ENCODE measurements around the gene GLIS2.

Gene GLIS2

GRCh38 chr16:4380119-4381063 lies 64.5 kb downstream of the GLIS2 start:
- Histone ChIP-seq H3K36me3 (ENCODE audit: control insufficient read depth, insufficient read depth, low read length) (no peaks in the 10 kb centered on the region), H3K4me2 (ENCODE audit: low read length) (no peak overlapping the region), H3K79me2 (no peaks in the 10 kb centered on the region), H3K9me3 (ENCODE audit: control insufficient read depth, low read length) (no peaks in the 10 kb centered on the region), H3K4me1 (peaks cover 14% of the 10 kb centered on the region), H3K4me3 (ENCODE audit: low read depth, low read length) (no peak overlapping the region), H3K27me3 (ENCODE audit: control insufficient read depth, insufficient read depth, low read length) (no peaks in the 10 kb centered on the region), H2AFZ (no peak overlapping the region), H3K9ac (no peak overlapping the region), H3K27ac (no peak overlapping the region)
- TF ChIP-seq, protein P1, sequence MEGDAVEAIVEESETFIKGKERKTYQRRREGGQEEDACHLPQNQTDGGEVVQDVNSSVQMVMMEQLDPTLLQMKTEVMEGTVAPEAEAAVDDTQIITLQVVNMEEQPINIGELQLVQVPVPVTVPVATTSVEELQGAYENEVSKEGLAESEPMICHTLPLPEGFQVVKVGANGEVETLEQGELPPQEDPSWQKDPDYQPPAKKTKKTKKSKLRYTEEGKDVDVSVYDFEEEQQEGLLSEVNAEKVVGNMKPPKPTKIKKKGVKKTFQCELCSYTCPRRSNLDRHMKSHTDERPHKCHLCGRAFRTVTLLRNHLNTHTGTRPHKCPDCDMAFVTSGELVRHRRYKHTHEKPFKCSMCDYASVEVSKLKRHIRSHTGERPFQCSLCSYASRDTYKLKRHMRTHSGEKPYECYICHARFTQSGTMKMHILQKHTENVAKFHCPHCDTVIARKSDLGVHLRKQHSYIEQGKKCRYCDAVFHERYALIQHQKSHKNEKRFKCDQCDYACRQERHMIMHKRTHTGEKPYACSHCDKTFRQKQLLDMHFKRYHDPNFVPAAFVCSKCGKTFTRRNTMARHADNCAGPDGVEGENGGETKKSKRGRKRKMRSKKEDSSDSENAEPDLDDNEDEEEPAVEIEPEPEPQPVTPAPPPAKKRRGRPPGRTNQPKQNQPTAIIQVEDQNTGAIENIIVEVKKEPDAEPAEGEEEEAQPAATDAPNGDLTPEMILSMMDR (IDR thresholded peaks at IDR 0.05), result no peak

- no peak overlapping the region for H3K27ac ChIP-seq
- no peaks in the 10 kb centered on the region for H3K27me3 ChIP-seq (ENCODE audit: control insufficient read depth, insufficient read depth, low read length)
- no peak overlapping the region for H3K4me3 ChIP-seq (ENCODE audit: low read depth, low read length)
- H3K9ac ChIP-seq, result no peak overlapping the region
- no peaks in the 10 kb centered on the region for H3K36me3 ChIP-seq (ENCODE audit: control insufficient read depth, insufficient read depth, low read length)
- no peak overlapping the region for H2AFZ ChIP-seq
- H3K9me3 ChIP-seq (ENCODE audit: control insufficient read depth, low read length), result no peaks in the 10 kb centered on the region
- H3K79me2 ChIP-seq, result no peaks in the 10 kb centered on the region
- H3K4me1 ChIP-seq, result peaks cover 8% of the 10 kb centered on the region
- TF ChIP-seq, protein P1 (IDR thresholded peaks at IDR 0.05), result no peak
- no peak overlapping the region for H3K4me2 ChIP-seq (ENCODE audit: low read length)
Observed at GRCh38 chr16:4381072-4381934, 65.4 kb downstream of the GLIS2 start.

DNA sequence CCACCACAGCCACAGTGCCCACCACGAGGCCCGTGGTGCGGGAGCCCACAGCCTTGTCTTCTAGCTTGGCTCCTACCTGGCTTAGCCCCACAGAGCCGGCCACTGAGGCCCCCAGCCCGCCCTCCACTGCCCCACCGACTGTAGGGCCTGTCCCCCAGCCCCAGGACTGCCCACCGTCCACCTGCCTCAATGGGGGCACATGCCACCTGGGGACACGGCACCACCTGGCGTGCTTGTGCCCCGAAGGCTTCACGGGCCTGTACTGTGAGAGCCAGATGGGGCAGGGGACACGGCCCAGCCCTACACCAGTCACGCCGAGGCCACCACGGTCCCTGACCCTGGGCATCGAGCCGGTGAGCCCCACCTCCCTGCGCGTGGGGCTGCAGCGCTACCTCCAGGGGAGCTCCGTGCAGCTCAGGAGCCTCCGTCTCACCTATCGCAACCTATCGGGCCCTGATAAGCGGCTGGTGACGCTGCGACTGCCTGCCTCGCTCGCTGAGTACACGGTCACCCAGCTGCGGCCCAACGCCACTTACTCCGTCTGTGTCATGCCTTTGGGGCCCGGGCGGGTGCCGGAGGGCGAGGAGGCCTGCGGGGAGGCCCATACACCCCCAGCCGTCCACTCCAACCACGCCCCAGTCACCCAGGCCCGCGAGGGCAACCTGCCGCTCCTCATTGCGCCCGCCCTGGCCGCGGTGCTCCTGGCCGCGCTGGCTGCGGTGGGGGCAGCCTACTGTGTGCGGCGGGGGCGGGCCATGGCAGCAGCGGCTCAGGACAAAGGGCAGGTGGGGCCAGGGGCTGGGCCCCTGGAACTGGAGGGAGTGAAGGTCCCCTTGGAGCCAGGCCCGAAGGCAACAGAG lies 66.3 kb downstream of the GLIS2 start:
- Histone ChIP-seq H3K9ac (no peak overlapping the region), H3K4me1 (peaks cover 6% of the 10 kb centered on the region), H3K27me3 (ENCODE audit: control insufficient read depth, insufficient read depth, low read length) (no peaks in the 10 kb centered on the region), H3K79me2 (no peaks in the 10 kb centered on the region), H3K36me3 (ENCODE audit: control insufficient read depth, insufficient read depth, low read length) (no peaks in the 10 kb centered on the region), H3K4me2 (ENCODE audit: low read length) (no peak overlapping the region), H3K27ac (no peak overlapping the region), H3K9me3 (ENCODE audit: control insufficient read depth, low read length) (no peaks in the 10 kb centered on the region), H3K4me3 (ENCODE audit: low read depth, low read length) (no peak overlapping the region), H2AFZ (no peak overlapping the region)
- TF ChIP-seq, protein P1 (IDR thresholded peaks at IDR 0.05), result no peak

- no peak overlapping the region for H3K27ac ChIP-seq
- TF ChIP-seq, protein P1 (IDR thresholded peaks at IDR 0.05), result no peak
- no peaks in the 10 kb centered on the region for H3K36me3 ChIP-seq (ENCODE audit: control insufficient read depth, insufficient read depth, low read length)
- no peaks in the 10 kb centered on the region for H3K27me3 ChIP-seq (ENCODE audit: control insufficient read depth, insufficient read depth, low read length)
- H3K4me3 ChIP-seq (ENCODE audit: low read depth, low read length), result no peak overlapping the region
- no peaks in the 10 kb centered on the region for H3K79me2 ChIP-seq
- no peaks in the 10 kb centered on the region for H3K9me3 ChIP-seq (ENCODE audit: control insufficient read depth, low read length)
- H2AFZ ChIP-seq, result no peak overlapping the region
- no peak overlapping the region for H3K9ac ChIP-seq
- peaks cover 6% of the 10 kb centered on the region for H3K4me1 ChIP-seq
- H3K4me2 ChIP-seq (ENCODE audit: low read length), result no peak overlapping the region
Observed at GRCh38 chr16:4382795-4383357, 67.0 kb downstream of the GLIS2 start.
